Activated CD4-positive, alpha-beta T cell treated with anti-CD3 and anti-CD28 coated beads, Interleukin-2, amount 10 ng/mL, durations not matched to agents 24 days and 14 days (primary cell): ENCODE measurements around the gene KDM5A. TPM values are rescaled to one million over a fixed set of nuclear protein-coding genes. Genes with fewer than 3 reads are reported as not detected.

ENCODE experiments used
- DNase-seq: peaks from one replicate; pipeline ENCODE4 v3.0.0; 2022
- H3K27ac Mint-ChIP-seq: one replicate; pipeline ENCODE4 v1.8.0; 2022; ENCODE audit warnings: mild to moderate bottlenecking, mixed read lengths
- H3K27me3 Mint-ChIP-seq: one replicate; pipeline ENCODE4 v1.8.0; 2022; ENCODE audit warnings: mixed read lengths
- H3K36me3 Mint-ChIP-seq: one replicate; pipeline ENCODE4 v1.8.0; 2022; ENCODE audit warnings: low read depth, mild to moderate bottlenecking, mixed read lengths
- H3K4me1 Mint-ChIP-seq: one replicate; pipeline ENCODE4 v1.8.0; 2021; ENCODE audit warnings: mixed read lengths
- H3K4me3 Mint-ChIP-seq: one replicate; pipeline ENCODE4 v1.8.0; 2022; ENCODE audit warnings: mild to moderate bottlenecking, moderate library complexity, mixed read lengths
- H3K9me3 Mint-ChIP-seq: one replicate; pipeline ENCODE4 v1.8.0; 2021; ENCODE audit warnings: mixed read lengths
- intact Hi-C: fragments of 100-400 bp; cut with micrococcal nuclease; formaldehyde crosslinking; loops from one replicate; pipeline ENCODE4 v1.15.1; 2023
- total RNA-seq: library from RNA; stranded (reverse); gene quantifications from 2 replicates; pipeline ENCODE4 v1.2.3, GENCODE V29; 2022

The KDM5A gene
- total RNA-seq, 1 donor from 2014 or later, result 82.7 TPM

DNA sequence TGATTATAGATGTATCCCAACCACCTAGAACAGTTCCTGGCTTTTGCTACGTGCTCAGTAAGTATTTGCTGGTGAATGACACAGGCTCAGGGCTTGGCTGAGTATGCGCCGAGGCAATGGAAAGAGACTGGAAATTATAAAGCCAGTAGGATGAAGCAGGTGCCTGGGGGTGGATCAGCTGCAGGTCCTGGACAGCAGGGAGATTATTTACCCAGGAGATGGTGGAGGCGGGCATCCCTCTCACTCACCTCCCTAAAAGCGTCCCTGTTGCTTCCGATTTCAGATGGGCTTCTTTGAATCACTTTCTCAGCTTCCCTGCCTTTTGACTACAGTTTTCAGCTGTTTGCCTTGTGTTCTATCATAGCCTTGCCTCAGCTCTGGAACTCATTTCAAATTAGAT lies 132.9 kb downstream of the KDM5A start:
- Mint-ChIP-seq H3K9me3 (no peaks in the 10 kb centered on the region), H3K27ac (no peak overlapping the region), H3K27me3 (peaks cover 3% of the 10 kb centered on the region), H3K4me1 (no peaks in the 10 kb centered on the region), H3K4me3 (no peak overlapping the region), H3K36me3 (no peaks in the 10 kb centered on the region)
- DNase-seq, result no peak
- intact Hi-C loops, result no loop called here

DNA sequence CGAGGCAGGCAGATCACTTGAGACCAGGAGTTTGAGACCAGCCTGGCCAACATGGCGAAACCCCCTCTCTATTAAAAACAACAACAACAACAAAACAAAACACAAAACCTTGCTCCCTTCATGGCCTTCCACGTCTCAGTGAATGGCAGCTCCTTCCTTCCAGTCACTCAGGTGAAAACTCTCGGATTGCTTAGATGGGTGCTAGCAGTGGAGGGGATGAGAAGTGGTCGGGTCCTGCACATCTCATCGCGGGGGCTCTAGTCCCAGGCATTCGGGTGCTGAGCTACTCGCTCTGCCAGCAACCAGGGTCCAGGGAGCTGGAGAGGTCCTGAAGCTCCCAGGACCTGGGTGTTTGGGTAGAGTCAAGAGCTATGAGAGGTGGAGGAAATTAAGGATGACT lies 134.2 kb downstream of the KDM5A start:
- DNase-seq, result no peak
- H3K9me3 Mint-ChIP-seq, result no peaks in the 10 kb centered on the region
- no peaks in the 10 kb centered on the region for H3K36me3 Mint-ChIP-seq
- no peak overlapping the region for H3K27ac Mint-ChIP-seq
- H3K4me3 Mint-ChIP-seq, result no peak overlapping the region
- H3K4me1 Mint-ChIP-seq, result no peaks in the 10 kb centered on the region
- H3K27me3 Mint-ChIP-seq, result peaks cover 4% of the 10 kb centered on the region
- intact Hi-C loops, result no loop called here

- intact Hi-C loops, result no loop called here
- Mint-ChIP-seq H3K27me3 (peaks cover 5% of the 10 kb centered on the region), H3K4me3 (no peak overlapping the region), H3K36me3 (no peaks in the 10 kb centered on the region), H3K4me1 (no peaks in the 10 kb centered on the region), H3K27ac (no peak overlapping the region), H3K9me3 (no peaks in the 10 kb centered on the region)
- no peak for DNase-seq
These were observed 135.1 kb downstream of the KDM5A start for GRCh38 chr12:254039-254438.

GRCh38 chr12:253116-253831 lies 135.8 kb downstream of the KDM5A start:
- no peaks in the 10 kb centered on the region for H3K9me3 Mint-ChIP-seq
- H3K27ac Mint-ChIP-seq, result no peak overlapping the region
- H3K27me3 Mint-ChIP-seq, result peaks cover 5% of the 10 kb centered on the region
- DNase-seq, result no peak
- intact Hi-C loops, result no loop called here
- H3K36me3 Mint-ChIP-seq, result no peaks in the 10 kb centered on the region
- no peaks in the 10 kb centered on the region for H3K4me1 Mint-ChIP-seq
- H3K4me3 Mint-ChIP-seq, result no peak overlapping the region

DNA sequence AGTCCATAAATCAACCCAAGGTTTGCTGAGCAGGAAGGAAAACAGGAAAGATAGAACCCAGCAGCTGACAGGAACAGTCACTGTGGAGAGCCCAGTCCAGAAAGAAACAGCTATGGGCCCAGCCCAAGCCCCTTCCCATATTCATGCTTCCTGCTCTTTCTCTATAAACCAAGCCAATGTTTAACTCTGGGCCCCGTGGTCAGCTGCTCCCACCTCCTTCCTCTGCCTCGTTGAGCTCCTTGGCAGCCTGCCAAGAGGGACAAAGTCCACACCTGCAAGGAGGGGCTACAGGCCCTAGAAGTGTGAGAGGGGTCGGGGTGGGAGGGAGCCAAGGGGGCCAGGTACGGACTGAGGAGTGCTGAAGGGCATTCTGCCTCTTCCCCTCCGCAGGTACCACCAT lies 136.5 kb downstream of the KDM5A start:
- Mint-ChIP-seq H3K9me3 (no peaks in the 10 kb centered on the region), H3K4me1 (no peaks in the 10 kb centered on the region), H3K36me3 (no peaks in the 10 kb centered on the region), H3K27ac (no peak overlapping the region), H3K4me3 (no peak overlapping the region), H3K27me3 (peaks cover 8% of the 10 kb centered on the region)
- DNase-seq, result no peak
- intact Hi-C loops, result no loop called here

DNA sequence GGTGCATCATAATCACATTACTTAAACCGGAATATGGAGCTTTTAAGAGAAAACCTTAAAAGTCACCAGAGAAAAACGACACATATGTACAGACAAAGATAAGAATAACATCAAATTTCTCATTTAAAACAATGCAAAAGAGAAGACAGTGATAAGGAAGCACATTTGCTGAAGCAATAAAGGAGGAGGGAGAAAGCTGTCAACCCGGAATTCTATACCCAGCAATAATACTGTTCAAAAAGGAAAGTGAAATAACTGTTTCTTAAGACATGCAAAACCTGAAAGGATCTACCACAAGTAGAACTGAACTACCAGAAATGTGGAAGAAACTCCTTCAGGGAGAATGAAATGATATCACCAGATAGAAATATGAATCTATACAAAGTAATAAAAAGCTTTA lies 141.8 kb downstream of the KDM5A start:
- Mint-ChIP-seq H3K27ac (no peak overlapping the region), H3K27me3 (peaks cover 8% of the 10 kb centered on the region), H3K9me3 (peaks cover 4% of the 10 kb centered on the region), H3K36me3 (no peaks in the 10 kb centered on the region), H3K4me1 (no peaks in the 10 kb centered on the region), H3K4me3 (no peak overlapping the region)
- intact Hi-C loops, result no loop called here
- no peak for DNase-seq

DNA sequence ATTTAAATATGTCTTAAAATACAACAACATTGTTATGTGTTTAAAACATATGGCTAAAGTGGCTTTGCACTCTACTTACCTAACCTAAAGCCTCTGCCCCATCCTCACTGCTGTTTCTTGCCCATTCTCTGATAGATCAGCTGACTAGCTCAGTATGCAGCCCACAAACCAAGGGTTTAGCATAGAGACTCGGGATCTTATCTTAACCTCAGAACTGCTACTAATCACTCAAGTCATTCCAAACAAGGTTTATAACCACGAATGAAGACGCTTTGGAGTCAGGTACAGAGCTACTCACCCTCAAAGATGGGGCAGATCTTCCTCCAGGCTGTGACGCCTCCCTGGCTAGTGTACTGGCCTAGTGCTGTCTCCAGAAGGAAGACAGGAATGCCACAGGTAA lies 145.7 kb downstream of the KDM5A start:
- Mint-ChIP-seq H3K27me3 (peaks cover 3% of the 10 kb centered on the region), H3K9me3 (peaks cover 4% of the 10 kb centered on the region), H3K36me3 (no peaks in the 10 kb centered on the region), H3K4me1 (no peaks in the 10 kb centered on the region), H3K27ac (no peak overlapping the region), H3K4me3 (no peak overlapping the region)
- DNase-seq, result no peak
- intact Hi-C loops, result no loop called here

GRCh38 chr12:242496-242895 lies 146.6 kb downstream of the KDM5A start:
- intact Hi-C loops, result no loop called here
- no peaks in the 10 kb centered on the region for H3K36me3 Mint-ChIP-seq
- H3K9me3 Mint-ChIP-seq, result peaks cover 4% of the 10 kb centered on the region
- no peaks in the 10 kb centered on the region for H3K27me3 Mint-ChIP-seq
- no peaks in the 10 kb centered on the region for H3K4me1 Mint-ChIP-seq
- no peak for DNase-seq
- H3K27ac Mint-ChIP-seq, result no peak overlapping the region
- H3K4me3 Mint-ChIP-seq, result no peak overlapping the region

GRCh38 chr12:241266-241665 lies 147.9 kb downstream of the KDM5A start:
- no peaks in the 10 kb centered on the region for H3K36me3 Mint-ChIP-seq
- intact Hi-C loops, result no loop called here
- no peak overlapping the region for H3K4me3 Mint-ChIP-seq
- H3K27ac Mint-ChIP-seq, result no peak overlapping the region
- H3K4me1 Mint-ChIP-seq, result no peaks in the 10 kb centered on the region
- peaks cover 3% of the 10 kb centered on the region for H3K9me3 Mint-ChIP-seq
- H3K27me3 Mint-ChIP-seq, result no peaks in the 10 kb centered on the region
- DNase-seq, result no peak

- Mint-ChIP-seq H3K4me1 (no peaks in the 10 kb centered on the region), H3K4me3 (no peak overlapping the region), H3K27me3 (no peaks in the 10 kb centered on the region), H3K27ac (no peak overlapping the region), H3K36me3 (no peaks in the 10 kb centered on the region), H3K9me3 (peaks cover 8% of the 10 kb centered on the region)
- DNase-seq, result no peak
- intact Hi-C loops, result no loop called here
These were observed 148.6 kb downstream of the KDM5A start for GRCh38 chr12:240566-240965.

GRCh38 chr12:238736-239398 lies 150.3 kb downstream of the KDM5A start:
- H3K4me1 Mint-ChIP-seq, result no peaks in the 10 kb centered on the region
- no peaks in the 10 kb centered on the region for H3K27me3 Mint-ChIP-seq
- DNase-seq, result no peak
- no peak overlapping the region for H3K27ac Mint-ChIP-seq
- peaks cover 11% of the 10 kb centered on the region for H3K9me3 Mint-ChIP-seq
- H3K36me3 Mint-ChIP-seq, result no peaks in the 10 kb centered on the region
- no peak overlapping the region for H3K4me3 Mint-ChIP-seq
- intact Hi-C loops, result no loop called here

DNA sequence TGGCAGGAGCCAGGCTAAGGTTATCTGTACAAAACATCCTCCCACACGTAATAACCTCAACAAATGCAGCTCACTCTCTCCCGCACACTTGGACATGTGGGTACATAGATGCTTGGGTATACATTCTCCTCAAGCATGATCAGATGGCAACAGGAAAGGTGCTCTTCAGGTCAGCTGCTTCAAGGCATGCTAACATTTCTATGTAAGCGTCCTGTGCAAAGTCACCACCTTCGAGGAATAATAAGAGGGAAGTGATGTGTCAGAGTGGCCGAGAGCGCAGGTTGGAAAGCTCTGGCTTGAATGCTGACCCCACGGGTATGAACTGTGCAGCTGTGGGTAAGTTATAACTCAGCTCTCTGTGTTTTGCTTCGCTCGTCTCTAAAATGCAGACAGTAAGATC lies 151.0 kb downstream of the KDM5A start:
- Mint-ChIP-seq H3K27ac (no peak overlapping the region), H3K4me3 (no peak overlapping the region), H3K36me3 (no peaks in the 10 kb centered on the region), H3K9me3 (peaks cover 11% of the 10 kb centered on the region), H3K4me1 (no peaks in the 10 kb centered on the region), H3K27me3 (no peaks in the 10 kb centered on the region)
- DNase-seq, result no peak
- intact Hi-C loops, result no loop called here

- Mint-ChIP-seq H3K27ac (no peak overlapping the region), H3K27me3 (no peaks in the 10 kb centered on the region), H3K4me3 (no peak overlapping the region), H3K9me3 (peaks cover 11% of the 10 kb centered on the region), H3K4me1 (no peaks in the 10 kb centered on the region), H3K36me3 (no peaks in the 10 kb centered on the region)
- intact Hi-C loops, result no loop called here
- no peak for DNase-seq
These were observed 151.9 kb downstream of the KDM5A start for GRCh38 chr12:237026-237815.

DNA sequence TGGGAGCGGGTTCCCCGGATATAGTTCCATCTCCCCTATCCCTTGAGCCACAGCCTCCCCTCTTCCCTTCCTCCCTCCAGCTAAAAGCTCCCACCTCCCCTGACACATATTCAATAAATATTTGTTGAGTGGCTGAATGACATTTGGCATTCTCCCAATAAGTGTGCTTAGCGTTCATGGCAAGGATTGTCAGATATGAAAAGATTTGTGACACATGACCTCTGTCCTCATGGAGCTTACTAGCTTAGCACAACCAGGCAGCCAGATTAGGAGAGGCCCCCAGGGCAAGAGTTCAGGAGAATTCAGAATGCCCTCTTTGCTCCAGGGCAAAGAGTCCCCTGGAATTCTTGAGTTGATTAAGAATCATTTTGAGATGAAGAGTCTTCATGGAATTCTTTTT lies 152.7 kb downstream of the KDM5A start:
- peaks cover 11% of the 10 kb centered on the region for H3K9me3 Mint-ChIP-seq
- intact Hi-C loops, result no loop called here
- no peaks in the 10 kb centered on the region for H3K36me3 Mint-ChIP-seq
- H3K4me3 Mint-ChIP-seq, result no peak overlapping the region
- no peaks in the 10 kb centered on the region for H3K27me3 Mint-ChIP-seq
- H3K27ac Mint-ChIP-seq, result no peak overlapping the region
- no peaks in the 10 kb centered on the region for H3K4me1 Mint-ChIP-seq
- no peak for DNase-seq
